ENCODE measurements around the gene LRRC43.
"Not testable (repeated sequence)": the region's sequence is repeated elsewhere in the genome, so short reads cannot be mapped to it uniquely, and the experiment has no call there.

The LRRC43 gene

GRCh38 chr12:122200541-122201175 lies 17.7 kb downstream of the LRRC43 start:
- no peak overlapping the region for H3K4me2 ChIP-seq (ENCODE audit: low read length)
- H3K79me2 ChIP-seq = no peaks in the 10 kb centered on the region
- no peak overlapping the region for H3K4me3 ChIP-seq (ENCODE audit: low read depth, low read length)
- H3K27ac ChIP-seq = no peak overlapping the region
- no peak for TF ChIP-seq CTCF (IDR thresholded peaks at IDR 0.05)
- no peaks in the 10 kb centered on the region for H3K9me3 ChIP-seq (ENCODE audit: control insufficient read depth, low read length)
- H3K36me3 ChIP-seq (ENCODE audit: control insufficient read depth, insufficient read depth, low read length) = no peaks in the 10 kb centered on the region
- no peak overlapping the region for H2AFZ ChIP-seq
- no peaks in the 10 kb centered on the region for H3K4me1 ChIP-seq
- H3K9ac ChIP-seq = no peak overlapping the region
- H3K27me3 ChIP-seq (ENCODE audit: control insufficient read depth, insufficient read depth, low read length) = no peaks in the 10 kb centered on the region

GRCh38 chr12:122201381-122201780 lies 18.5 kb downstream of the LRRC43 start:
- Histone ChIP-seq H3K4me3 (ENCODE audit: low read depth, low read length) (no peak overlapping the region), H2AFZ (no peak overlapping the region)
- no peak for TF ChIP-seq CTCF (IDR thresholded peaks at IDR 0.05)

DNA sequence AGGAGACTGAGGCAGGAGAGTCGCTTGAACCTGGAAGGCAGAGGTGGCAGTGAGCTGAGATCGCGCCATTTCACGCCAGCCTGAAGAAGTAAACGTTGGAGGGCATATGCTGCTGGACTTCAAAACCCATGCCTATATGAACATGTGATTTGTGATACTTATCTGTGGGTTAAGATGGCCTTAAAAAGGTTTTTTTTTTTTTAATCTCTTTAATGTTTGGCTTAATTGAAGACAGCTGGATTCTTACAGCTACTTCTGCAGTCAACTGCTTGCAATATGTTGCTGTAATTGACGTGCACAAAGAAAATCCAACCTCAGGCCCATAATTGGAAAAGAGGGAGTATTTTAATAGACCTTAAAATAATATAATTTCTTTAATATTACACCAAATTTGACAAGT lies 19.1 kb downstream of the LRRC43 start:
- Histone ChIP-seq H2AFZ (no peak overlapping the region), H3K36me3 (ENCODE audit: control insufficient read depth, insufficient read depth, low read length) (no peaks in the 10 kb centered on the region), H3K4me2 (ENCODE audit: low read length) (no peak overlapping the region), H3K4me3 (ENCODE audit: low read depth, low read length) (no peak overlapping the region), H3K9ac (no peak overlapping the region), H3K9me3 (ENCODE audit: control insufficient read depth, low read length) (no peaks in the 10 kb centered on the region), H3K27me3 (ENCODE audit: control insufficient read depth, insufficient read depth, low read length) (no peaks in the 10 kb centered on the region), H3K4me1 (no peaks in the 10 kb centered on the region), H3K79me2 (no peaks in the 10 kb centered on the region), H3K27ac (no peak overlapping the region)
- TF ChIP-seq CTCF (IDR thresholded peaks at IDR 0.05) = no peak

More at GRCh38 chr12:122201381-122201780, 18.5 kb downstream of the LRRC43 start:
- H3K79me2 ChIP-seq = no peaks in the 10 kb centered on the region
- no peak overlapping the region for H3K9ac ChIP-seq
- no peaks in the 10 kb centered on the region for H3K9me3 ChIP-seq (ENCODE audit: control insufficient read depth, low read length)
- no peak overlapping the region for H3K27ac ChIP-seq
- H3K36me3 ChIP-seq (ENCODE audit: control insufficient read depth, insufficient read depth, low read length) = no peaks in the 10 kb centered on the region
- H3K27me3 ChIP-seq (ENCODE audit: control insufficient read depth, insufficient read depth, low read length) = no peaks in the 10 kb centered on the region
- H3K4me2 ChIP-seq (ENCODE audit: low read length) = no peak overlapping the region
- no peaks in the 10 kb centered on the region for H3K4me1 ChIP-seq

- H3K27me3 ChIP-seq (ENCODE audit: control insufficient read depth, insufficient read depth, low read length); H3K36me3 ChIP-seq (ENCODE audit: control insufficient read depth, insufficient read depth, low read length); H3K27ac ChIP-seq; H3K9ac ChIP-seq; H3K4me1 ChIP-seq; H3K79me2 ChIP-seq; H3K9me3 ChIP-seq (ENCODE audit: control insufficient read depth, low read length): not testable (repeated sequence)
- Histone ChIP-seq H2AFZ (peak overlapping the region; percentile 70), H3K4me2 (ENCODE audit: low read length) (peak overlapping the region; percentile 72), H3K4me3 (ENCODE audit: low read depth, low read length) (peak overlapping the region; percentile 37)
Observed at GRCh38 chr12:122202811-122203210, 19.9 kb downstream of the LRRC43 start.

GRCh38 chr12:122203301-122204166 lies 20.6 kb downstream of the LRRC43 start, which contains the start of gene B3GNT4:
TSS of gene B3GNT4 (plus strand) at chr12:122203709. CDS start at chr12:122204619, 910 bp downstream.
- Histone ChIP-seq H3K36me3 (ENCODE audit: control insufficient read depth, insufficient read depth, low read length) (no peaks in the 10 kb centered on the region), H3K4me2 (ENCODE audit: low read length) (peak within 1 kb of the TSS; percentile 72), H3K9me3 (ENCODE audit: control insufficient read depth, low read length) (no peaks in the 10 kb centered on the region), H3K4me1 (no peaks in the 10 kb centered on the region), H3K27ac (no peak within 1 kb of the TSS), H3K9ac (no peak within 1 kb of the TSS), H3K27me3 (ENCODE audit: control insufficient read depth, insufficient read depth, low read length) (no peaks in the 10 kb centered on the region), H2AFZ (peak within 1 kb of the TSS; percentile 70), H3K79me2 (no peaks in the 10 kb centered on the region), H3K4me3 (ENCODE audit: low read depth, low read length) (peak within 1 kb of the TSS; percentile 37)
- no peak for TF ChIP-seq CTCF (IDR thresholded peaks at IDR 0.05)
